Activated naive CD4-positive, alpha-beta T cell treated with anti-CD3 and anti-CD28 coated beads, Interleukin-2, amount 10 ng/mL, durations not matched to agents 7 days and 5 days (primary cell): Measurements from ENCODE around the gene MUL1.

Source experiments
- CTCF ChIA-PET: fragments of 350-600 bp; sonication (Branson Sonifier 250); formaldehyde crosslinking; loops from one replicate; lab custom pipeline; 2021; ENCODE audit warnings: antibody characterized with exemption; lab: Charles Lee
- DNase-seq: peaks from one replicate; pipeline ENCODE4 v3.0.0-alpha.2; 2020
- H3K27ac Mint-ChIP-seq: one replicate; pipeline ENCODE4 v1.8.0; 2021; ENCODE audit warnings: mild to moderate bottlenecking, moderate library complexity, mixed read lengths
- H3K27me3 Mint-ChIP-seq: one replicate; pipeline ENCODE4 v1.8.0; 2021; ENCODE audit warnings: mild to moderate bottlenecking, mixed read lengths
- H3K36me3 Mint-ChIP-seq: one replicate; pipeline ENCODE4 v1.8.0; 2021; ENCODE audit warnings: mixed read lengths
- H3K4me1 Mint-ChIP-seq: one replicate; pipeline ENCODE4 v1.8.0; 2021; ENCODE audit warnings: mixed read lengths
- H3K4me3 Mint-ChIP-seq: one replicate; pipeline ENCODE4 v1.8.0; 2021; ENCODE audit warnings: mild to moderate bottlenecking, moderate library complexity, mixed read lengths
- H3K9me3 Mint-ChIP-seq: one replicate; pipeline ENCODE4 v1.8.0; 2021; ENCODE audit warnings: mixed read lengths

The MUL1 gene

GRCh38 chr1:20476265-20477038 lies 31.5 kb downstream of the MUL1 start:
- Mint-ChIP-seq H3K9me3 (no peaks in the 10 kb centered on the region), H3K4me3 (no peak overlapping the region), H3K27me3 (peaks cover 93% of the 10 kb centered on the region), H3K36me3 (no peaks in the 10 kb centered on the region), H3K4me1 (no peaks in the 10 kb centered on the region), H3K27ac (no peak overlapping the region)
- CTCF ChIA-PET, result no interaction called here
- no peak for DNase-seq

- Mint-ChIP-seq H3K9me3 (no peaks in the 10 kb centered on the region), H3K27ac (no peak overlapping the region), H3K4me1 (no peaks in the 10 kb centered on the region), H3K27me3 (peaks cover 79% of the 10 kb centered on the region), H3K36me3 (no peaks in the 10 kb centered on the region), H3K4me3 (no peak overlapping the region)
- no peak for DNase-seq
- CTCF ChIA-PET, result no interaction called here
Observed at GRCh38 chr1:20474996-20475395, 33.0 kb downstream of the MUL1 start.

GRCh38 chr1:20474333-20474975 lies 33.5 kb downstream of the MUL1 start:
- CTCF ChIA-PET, result no interaction called here
- no peak overlapping the region for H3K4me3 Mint-ChIP-seq

DNA sequence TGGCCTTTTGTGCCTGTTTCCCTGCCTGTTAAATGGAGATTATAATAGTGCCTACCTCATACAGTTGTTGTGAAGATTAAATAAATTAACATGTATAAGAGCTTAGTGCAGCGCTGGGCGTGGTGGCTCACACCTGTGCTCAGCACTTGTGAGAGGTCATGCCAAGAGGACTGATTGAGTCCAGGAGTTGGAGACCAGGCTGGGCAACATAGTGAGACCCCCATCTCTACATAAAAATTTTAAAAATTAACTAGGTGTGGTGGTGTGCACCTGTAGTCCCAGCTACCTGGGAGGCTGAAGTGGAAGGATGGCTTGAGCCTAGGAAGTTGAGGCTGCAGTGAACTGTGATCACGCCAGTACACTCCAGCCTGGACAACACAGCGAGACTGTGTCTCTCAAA lies 34.1 kb downstream of the MUL1 start:
- H3K27ac Mint-ChIP-seq, result no peak overlapping the region
- H3K27me3 Mint-ChIP-seq, result peaks cover 68% of the 10 kb centered on the region
- H3K36me3 Mint-ChIP-seq, result no peaks in the 10 kb centered on the region
- no peaks in the 10 kb centered on the region for H3K4me1 Mint-ChIP-seq
- no peak overlapping the region for H3K4me3 Mint-ChIP-seq
- CTCF ChIA-PET, result no interaction called here
- no peaks in the 10 kb centered on the region for H3K9me3 Mint-ChIP-seq
- DNase-seq, result no peak

More at GRCh38 chr1:20474333-20474975, 33.5 kb downstream of the MUL1 start:
- Mint-ChIP-seq H3K36me3 (no peaks in the 10 kb centered on the region), H3K4me1 (no peaks in the 10 kb centered on the region), H3K27me3 (peaks cover 73% of the 10 kb centered on the region), H3K27ac (no peak overlapping the region), H3K9me3 (no peaks in the 10 kb centered on the region)
- DNase-seq, result no peak

DNA sequence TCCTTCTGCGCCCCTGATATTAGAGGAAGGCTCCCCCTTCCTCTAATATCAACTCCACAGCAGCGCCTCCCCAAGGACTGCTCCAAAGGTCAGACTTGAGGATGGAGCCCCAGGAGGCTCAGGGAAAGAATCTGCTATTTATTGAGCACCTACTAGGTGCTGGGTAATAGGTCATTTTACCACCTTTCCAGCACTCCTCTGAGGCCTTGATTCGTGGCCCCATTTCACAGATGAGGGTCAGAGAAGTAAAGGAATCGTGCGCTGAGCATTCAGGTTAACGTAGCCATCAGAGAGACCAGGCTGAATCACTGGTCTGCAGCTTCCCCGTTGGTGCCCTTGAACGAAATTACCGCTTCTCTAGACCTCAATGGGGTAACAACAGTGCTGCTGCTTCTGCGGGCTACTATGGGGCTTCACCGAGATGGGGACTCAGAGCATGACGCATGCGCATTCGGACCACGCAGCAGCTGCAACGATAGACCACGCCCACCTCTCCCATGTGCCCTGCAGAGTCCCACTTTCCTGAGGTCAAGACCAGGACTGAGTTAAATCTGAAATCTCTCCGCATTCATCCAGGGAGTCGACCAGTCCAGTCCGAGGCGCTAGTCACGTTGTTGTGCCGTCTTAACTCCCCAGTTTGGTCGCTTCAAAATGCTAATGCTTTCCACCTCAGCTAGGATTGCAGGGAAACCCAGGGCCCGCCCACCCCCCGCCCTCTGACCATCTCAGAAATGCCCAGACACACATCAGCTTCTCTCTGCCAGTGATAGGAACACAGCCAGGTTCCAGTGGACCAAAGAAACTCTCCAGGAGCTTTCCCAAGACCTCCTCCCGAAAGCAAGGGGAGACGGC lies 34.9 kb downstream of the MUL1 start:
- Mint-ChIP-seq H3K4me3 (no peak overlapping the region), H3K4me1 (no peaks in the 10 kb centered on the region), H3K36me3 (no peaks in the 10 kb centered on the region), H3K9me3 (no peaks in the 10 kb centered on the region), H3K27me3 (peaks cover 65% of the 10 kb centered on the region), H3K27ac (no peak overlapping the region)
- CTCF ChIA-PET, result interaction anchor here (2.7 kb wide), 1 partner anchor 21 kb away, joined by 6 read pairs; no protein-coding TSS in a partner anchor
- no peak for DNase-seq

GRCh38 chr1:20472121-20472520 lies 35.8 kb downstream of the MUL1 start:
- Mint-ChIP-seq H3K4me3 (no peak overlapping the region), H3K27ac (no peak overlapping the region), H3K36me3 (no peaks in the 10 kb centered on the region)

GRCh38 chr1:20470194-20470593 lies 37.8 kb downstream of the MUL1 start:
- peaks cover 56% of the 10 kb centered on the region for H3K27me3 Mint-ChIP-seq
- H3K27ac Mint-ChIP-seq, result no peak overlapping the region
- DNase-seq, result no peak
- no peaks in the 10 kb centered on the region for H3K36me3 Mint-ChIP-seq
- H3K9me3 Mint-ChIP-seq, result no peaks in the 10 kb centered on the region
- CTCF ChIA-PET, result interaction anchor here (1.0 kb wide), 1 partner anchor 108 kb away, joined by 3 read pairs; no protein-coding TSS in a partner anchor
- H3K4me3 Mint-ChIP-seq, result no peak overlapping the region
- no peaks in the 10 kb centered on the region for H3K4me1 Mint-ChIP-seq

More at GRCh38 chr1:20472121-20472520, 35.8 kb downstream of the MUL1 start:
- CTCF ChIA-PET, result interaction anchor here (1.1 to 2.7 kb wide), 2 partner anchors 22 to 592 kb away, joined by 3 to 6 read pairs; no protein-coding TSS in a partner anchor
- Mint-ChIP-seq H3K9me3 (no peaks in the 10 kb centered on the region), H3K4me1 (no peaks in the 10 kb centered on the region), H3K27me3 (peaks cover 63% of the 10 kb centered on the region)
- no peak for DNase-seq

- CTCF ChIA-PET, result interaction anchor here (1.0 kb wide), 1 partner anchor 107 kb away, joined by 3 read pairs; no protein-coding TSS in a partner anchor
- H3K4me3 Mint-ChIP-seq, result no peak overlapping the region
- H3K4me1 Mint-ChIP-seq, result no peaks in the 10 kb centered on the region
- H3K27me3 Mint-ChIP-seq, result peaks cover 53% of the 10 kb centered on the region
- no peaks in the 10 kb centered on the region for H3K36me3 Mint-ChIP-seq
- H3K9me3 Mint-ChIP-seq, result no peaks in the 10 kb centered on the region
- H3K27ac Mint-ChIP-seq, result no peak overlapping the region
- DNase-seq, result no peak
Observed at GRCh38 chr1:20469406-20470076, 38.4 kb downstream of the MUL1 start.

DNA sequence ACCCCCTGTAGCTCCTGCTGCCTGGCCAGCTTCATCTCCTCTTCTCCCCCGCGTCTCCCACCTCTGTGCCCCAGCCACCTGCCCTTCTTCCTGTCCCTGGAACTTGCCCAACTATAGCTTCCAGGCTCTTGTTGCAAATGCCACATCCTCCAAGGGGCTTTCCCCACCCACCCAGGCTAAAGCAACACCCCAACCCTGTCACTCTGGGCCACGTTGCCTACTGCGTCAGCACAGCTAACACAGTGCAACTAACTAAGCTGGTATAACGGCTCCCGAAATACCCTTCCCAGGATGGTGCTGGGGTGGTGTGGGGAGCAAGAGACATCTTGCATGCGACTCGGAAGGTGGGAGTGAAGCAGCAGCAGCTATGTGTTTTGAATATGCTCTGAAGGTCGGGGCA lies 41.7 kb downstream of the MUL1 start:
- CTCF ChIA-PET, result no interaction called here

DNA sequence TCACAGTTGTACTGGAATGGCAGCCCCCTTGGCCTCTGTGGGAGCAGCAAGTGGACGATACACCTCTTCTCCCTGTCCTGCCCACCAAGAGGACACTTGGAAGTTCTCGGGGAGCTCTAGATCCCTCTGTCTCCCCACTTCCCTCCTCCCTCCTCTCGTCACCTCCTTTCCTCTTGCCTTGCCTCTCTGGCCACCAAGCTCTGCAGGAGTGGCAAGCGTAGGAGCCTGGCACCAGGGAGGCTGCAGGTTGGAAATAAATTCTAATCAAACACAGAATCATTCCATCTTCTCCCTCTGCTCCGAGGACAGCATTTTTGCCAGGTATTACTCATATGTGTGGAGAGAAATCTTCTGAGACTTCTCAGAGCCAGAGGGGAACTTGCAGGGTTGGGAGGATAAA lies 42.8 kb downstream of the MUL1 start:
- H3K27ac Mint-ChIP-seq, result no peak overlapping the region
- no peaks in the 10 kb centered on the region for H3K4me1 Mint-ChIP-seq
- H3K9me3 Mint-ChIP-seq, result no peaks in the 10 kb centered on the region
- peaks cover 26% of the 10 kb centered on the region for H3K27me3 Mint-ChIP-seq
- H3K4me3 Mint-ChIP-seq, result no peak overlapping the region
- no peaks in the 10 kb centered on the region for H3K36me3 Mint-ChIP-seq
- no peak for DNase-seq
- CTCF ChIA-PET, result no interaction called here

More for the DNA sequence above, 41.7 kb downstream of the MUL1 start:
- Mint-ChIP-seq H3K36me3 (no peaks in the 10 kb centered on the region), H3K4me3 (no peak overlapping the region), H3K27me3 (peaks cover 26% of the 10 kb centered on the region), H3K9me3 (no peaks in the 10 kb centered on the region), H3K27ac (no peak overlapping the region), H3K4me1 (no peaks in the 10 kb centered on the region)
- DNase-seq, result no peak

- no peaks in the 10 kb centered on the region for H3K4me1 Mint-ChIP-seq
Observed at GRCh38 chr1:20463502-20463901, 44.4 kb downstream of the MUL1 start.

GRCh38 chr1:20462397-20462796 lies 45.6 kb downstream of the MUL1 start:
- H3K27me3 Mint-ChIP-seq, result peaks cover 22% of the 10 kb centered on the region
- no peaks in the 10 kb centered on the region for H3K4me1 Mint-ChIP-seq
- H3K36me3 Mint-ChIP-seq, result no peaks in the 10 kb centered on the region
- CTCF ChIA-PET, result interaction anchor here (0.9 to 1.2 kb wide), 2 partner anchors 33 to 83 kb away, joined by 3 to 4 read pairs; no protein-coding TSS in a partner anchor
- H3K9me3 Mint-ChIP-seq, result no peaks in the 10 kb centered on the region
- no peak overlapping the region for H3K4me3 Mint-ChIP-seq
- no peak for DNase-seq
- H3K27ac Mint-ChIP-seq, result no peak overlapping the region

More at GRCh38 chr1:20463502-20463901, 44.4 kb downstream of the MUL1 start:
- Mint-ChIP-seq H3K27ac (no peak overlapping the region), H3K27me3 (peaks cover 30% of the 10 kb centered on the region), H3K9me3 (no peaks in the 10 kb centered on the region), H3K4me3 (no peak overlapping the region), H3K36me3 (no peaks in the 10 kb centered on the region)
- CTCF ChIA-PET, result no interaction called here
- no peak for DNase-seq

- CTCF ChIA-PET, result no interaction called here
- H3K36me3 Mint-ChIP-seq, result no peaks in the 10 kb centered on the region
- no peak overlapping the region for H3K4me3 Mint-ChIP-seq
- DNase-seq, result no peak
- H3K9me3 Mint-ChIP-seq, result no peaks in the 10 kb centered on the region
- peaks cover 11% of the 10 kb centered on the region for H3K27me3 Mint-ChIP-seq
- no peak overlapping the region for H3K27ac Mint-ChIP-seq
- H3K4me1 Mint-ChIP-seq, result no peaks in the 10 kb centered on the region
Observed at GRCh38 chr1:20458717-20459116, 49.2 kb downstream of the MUL1 start.
